Spleen (tissue), 13 donors: ENCODE data around the gene MIA3. TPM values are rescaled to one million over a fixed set of nuclear protein-coding genes. Genes with fewer than 3 reads are reported as not detected.
A peak's percentile ranks its signal among the peaks of the same experiment; 100 is the strongest.

ENCODE experiments used
- DNase-seq: peaks from one replicate; pipeline ENCODE4 v3.0.0-alpha.2; 2020
- H3K27ac ChIP-seq, 8 donors: fragments of 200-600 bp; sonication (generic) in 7 of 8; 1 replicate in 4 of 8; 2 replicates in 4 of 8; pipeline versions ENCODE4 v1.5.0 to v1.8.0; 2016 to 2021; ENCODE audit warnings: inconsistent platforms in 4 of 8, mild to moderate bottlenecking in 4 of 8, moderate library complexity in 1 of 8
- H3K27me3 ChIP-seq, 7 donors: fragments of 200-600 bp; sonication (generic) in 6 of 7; replicated peaks in 1 of 7; 1 replicate in 4 of 7; 2 replicates in 3 of 7; pipeline versions ENCODE4 v1.5.0 to v1.8.0; 2016 to 2021; ENCODE audit warnings: inconsistent platforms in 3 of 7, mild to moderate bottlenecking in 1 of 7
- H3K36me3 ChIP-seq, 6 donors: fragments of 200-600 bp; sonication (generic) in 5 of 6; 1 replicate in 4 of 6; 2 replicates in 2 of 6; pipeline versions ENCODE4 v1.5.0 to v1.8.0; 2016 to 2021; ENCODE audit warnings: inconsistent platforms in 2 of 6
- H3K4me1 ChIP-seq, 6 donors: fragments of 200-600 bp; sonication (generic) in 5 of 6; 1 replicate in 3 of 6; 2 replicates in 3 of 6; pipeline versions ENCODE4 v1.5.0 to v1.8.0; 2016 to 2021; ENCODE audit warnings: inconsistent platforms in 3 of 6
- H3K4me3 ChIP-seq, 8 donors: fragments of 200-600 bp; sonication (generic) in 7 of 8; 1 replicate in 4 of 8; 2 replicates in 4 of 8; pipeline versions ENCODE4 v1.5.0 to v1.8.0; 2016 to 2021; ENCODE audit warnings: inconsistent platforms in 4 of 8, mild to moderate bottlenecking in 4 of 8, moderate library complexity in 2 of 8
- H3K9me3 ChIP-seq, 8 donors: fragments of 200-600 bp; sonication (generic) in 7 of 8; 1 replicate in 4 of 8; 2 replicates in 4 of 8; pipeline versions ENCODE4 v1.5.0 to v1.8.0; 2016 to 2021; ENCODE audit warnings: inconsistent platforms in 4 of 8
- POLR2A ChIP-seq, 3 donors: fragments of 450-650 bp; IDR thresholded peaks; one replicate each; pipeline ENCODE4 v1.5.1; 2017; ENCODE audit warnings: antibody characterized with exemption in 3 of 3, mild to moderate bottlenecking in 1 of 3
- POLR2AphosphoS5 ChIP-seq, 3 donors: sonication (generic); formaldehyde crosslinking; IDR thresholded peaks; one replicate each; pipeline ENCODE4 v1.5.1; 2017; ENCODE audit warnings: antibody characterized with exemption in 3 of 3
- WGBS, 5 donors: extraction: QIAGEN DNeasy Blood & Tissue Kit in 3 of 5; methylation state at CpG; one replicate each; pipeline versions ENCODE4 v1.1.5 to v1.1.7; 2013 to 2018; 5-methylcytosine and 5-hydroxymethylcytosine counted together
- intact Hi-C: fragments of 100-400 bp; cut with DNase I; formaldehyde crosslinking; loops from one replicate; pipeline ENCODE4 v1.15.0; 2023; ENCODE audit warnings: low total_unique reads
- long read RNA-seq, 2 donors: transcript quantifications; one replicate each; lab custom pipeline, GENCODE V29; 2026
- polyA plus RNA-seq, 3 donors: library from polyadenylated mRNA; stranded (reverse); fragments of 200-250 nt; gene quantifications; one replicate each; pipeline ENCODE4 v1.2.1, GENCODE V29; 2013
- total RNA-seq, 7 donors: library from RNA; depleted of rRNA in 3 of 7; stranded (reverse); fragments of >200 nt in 3 of 7; fragmentation: NEBNext Ultra II Directional in 4 of 7; extraction: Animal tissue kit (Norgen Biotek cat#: 25700) in 4 of 7; gene quantifications; one replicate each; pipeline versions ENCODE4 v1.1.0 to v1.2.1, GENCODE V29; 2016 to 2021
- TF ChIP-seq, protein P1 (sequence below), 11 experiments: fragments of 200-600 bp in 7 of 11; fragments of 450-650 bp in 4 of 11; sonication (generic) in 4 of 11; IDR thresholded peaks in 8 of 11; conservative IDR thresholded peaks in 3 of 11; 1 replicate in 7 of 11; 2 replicates in 4 of 11; pipeline versions ENCODE4 v1.4.0 to v1.8.0; 2016 to 2021; ENCODE audit warnings: antibody characterized with exemption in 11 of 11, inconsistent platforms in 4 of 11, mild to moderate bottlenecking in 1 of 11
- donor health status: healthy with polysubstance abuse.
- donor health status: DM: no; HTN: no; CAD: no; lungs with moderate emphysema.
- donor health status: DM: no; HTN: no; CAD: no.
- donor health status: Bipolar disorder and iron deficiency.
- donor health status: healthy.
- donor health status: DM: no; HTN: no; CAD: no.
- donor health status: DM: yes; HTN: yes; CAD: no.

Gene MIA3, protein sequence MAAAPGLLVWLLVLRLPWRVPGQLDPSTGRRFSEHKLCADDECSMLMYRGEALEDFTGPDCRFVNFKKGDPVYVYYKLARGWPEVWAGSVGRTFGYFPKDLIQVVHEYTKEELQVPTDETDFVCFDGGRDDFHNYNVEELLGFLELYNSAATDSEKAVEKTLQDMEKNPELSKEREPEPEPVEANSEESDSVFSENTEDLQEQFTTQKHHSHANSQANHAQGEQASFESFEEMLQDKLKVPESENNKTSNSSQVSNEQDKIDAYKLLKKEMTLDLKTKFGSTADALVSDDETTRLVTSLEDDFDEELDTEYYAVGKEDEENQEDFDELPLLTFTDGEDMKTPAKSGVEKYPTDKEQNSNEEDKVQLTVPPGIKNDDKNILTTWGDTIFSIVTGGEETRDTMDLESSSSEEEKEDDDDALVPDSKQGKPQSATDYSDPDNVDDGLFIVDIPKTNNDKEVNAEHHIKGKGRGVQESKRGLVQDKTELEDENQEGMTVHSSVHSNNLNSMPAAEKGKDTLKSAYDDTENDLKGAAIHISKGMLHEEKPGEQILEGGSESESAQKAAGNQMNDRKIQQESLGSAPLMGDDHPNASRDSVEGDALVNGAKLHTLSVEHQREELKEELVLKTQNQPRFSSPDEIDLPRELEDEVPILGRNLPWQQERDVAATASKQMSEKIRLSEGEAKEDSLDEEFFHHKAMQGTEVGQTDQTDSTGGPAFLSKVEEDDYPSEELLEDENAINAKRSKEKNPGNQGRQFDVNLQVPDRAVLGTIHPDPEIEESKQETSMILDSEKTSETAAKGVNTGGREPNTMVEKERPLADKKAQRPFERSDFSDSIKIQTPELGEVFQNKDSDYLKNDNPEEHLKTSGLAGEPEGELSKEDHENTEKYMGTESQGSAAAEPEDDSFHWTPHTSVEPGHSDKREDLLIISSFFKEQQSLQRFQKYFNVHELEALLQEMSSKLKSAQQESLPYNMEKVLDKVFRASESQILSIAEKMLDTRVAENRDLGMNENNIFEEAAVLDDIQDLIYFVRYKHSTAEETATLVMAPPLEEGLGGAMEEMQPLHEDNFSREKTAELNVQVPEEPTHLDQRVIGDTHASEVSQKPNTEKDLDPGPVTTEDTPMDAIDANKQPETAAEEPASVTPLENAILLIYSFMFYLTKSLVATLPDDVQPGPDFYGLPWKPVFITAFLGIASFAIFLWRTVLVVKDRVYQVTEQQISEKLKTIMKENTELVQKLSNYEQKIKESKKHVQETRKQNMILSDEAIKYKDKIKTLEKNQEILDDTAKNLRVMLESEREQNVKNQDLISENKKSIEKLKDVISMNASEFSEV (N-terminal part only)
- 10 to 100 TPM; 41.6 to 68.8 (median 56.5) TPM for total RNA-seq
- 10 to 100 TPM; 25.4 to 31.8 (median 26.0) TPM for polyA plus RNA-seq
- long read RNA-seq, donor 1, transcript MIA3-210 (2 exons, 401 nt): major isoform, 5 of 62 reads
- long read RNA-seq, donor 1, partial matches to known transcripts: 30 of 62 reads
- long read RNA-seq, donor 1, other reads (novel, unspliced or antisense): 25 of 62 reads
- long read RNA-seq, donor 2, partial matches to known transcripts: 0 of 2 reads
- long read RNA-seq, donor 2, other reads (novel, unspliced or antisense): 0 of 2 reads

DNA sequence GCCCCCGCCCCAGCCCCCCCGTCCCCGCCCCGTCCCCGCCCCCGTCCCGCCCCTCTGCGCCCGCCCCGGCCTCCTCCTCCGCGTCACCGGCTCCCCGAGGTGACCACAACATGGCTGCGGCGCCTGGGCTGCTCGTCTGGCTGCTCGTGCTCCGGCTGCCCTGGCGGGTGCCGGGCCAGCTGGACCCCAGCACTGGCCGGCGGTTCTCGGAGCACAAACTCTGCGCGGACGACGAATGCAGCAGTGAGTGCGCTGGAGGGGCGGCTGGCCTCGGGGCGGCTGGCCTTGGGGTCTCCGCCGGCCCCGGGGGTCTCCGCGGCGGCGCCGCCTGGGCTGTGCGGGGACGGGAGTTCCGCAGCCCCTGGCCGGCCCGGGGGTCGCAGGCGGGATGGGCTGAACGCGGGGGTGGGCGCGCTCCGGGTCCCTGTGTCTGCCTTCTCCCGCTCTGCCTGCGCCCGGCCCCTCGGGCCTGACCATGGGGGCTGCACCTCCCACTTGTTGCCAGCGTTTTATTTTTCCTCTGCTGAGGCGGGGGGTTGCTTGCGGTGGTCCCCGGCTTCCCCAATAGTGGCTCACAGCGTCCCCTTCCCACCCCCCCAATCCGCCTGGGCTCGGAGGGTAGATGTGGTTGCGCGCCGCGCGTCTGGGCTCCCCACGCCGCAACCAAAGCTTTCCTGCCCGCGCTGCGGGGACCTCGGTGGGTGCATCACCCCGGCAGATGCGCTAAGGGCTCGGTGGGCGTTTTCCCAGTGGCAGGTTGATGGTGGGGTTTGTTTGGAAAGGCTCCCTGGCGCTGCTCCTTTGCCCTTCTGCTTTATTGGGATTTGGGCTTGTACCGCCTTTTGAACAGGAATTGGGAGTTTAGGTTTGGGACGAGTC, at the start of gene MIA3:
MIA3 (plus strand) TSS at position 97 of the 879 bp plus-strand sequence; CDS start at position 111, 14 bp downstream.
- intact Hi-C loops: no loop called here
- DNase-seq: peak; percentile 97
- peak in 2 of 3 donors; percentile 71 to 76 for TF ChIP-seq POLR2AphosphoS5 (IDR thresholded peaks at IDR 0.05)
- TF ChIP-seq, protein P1, sequence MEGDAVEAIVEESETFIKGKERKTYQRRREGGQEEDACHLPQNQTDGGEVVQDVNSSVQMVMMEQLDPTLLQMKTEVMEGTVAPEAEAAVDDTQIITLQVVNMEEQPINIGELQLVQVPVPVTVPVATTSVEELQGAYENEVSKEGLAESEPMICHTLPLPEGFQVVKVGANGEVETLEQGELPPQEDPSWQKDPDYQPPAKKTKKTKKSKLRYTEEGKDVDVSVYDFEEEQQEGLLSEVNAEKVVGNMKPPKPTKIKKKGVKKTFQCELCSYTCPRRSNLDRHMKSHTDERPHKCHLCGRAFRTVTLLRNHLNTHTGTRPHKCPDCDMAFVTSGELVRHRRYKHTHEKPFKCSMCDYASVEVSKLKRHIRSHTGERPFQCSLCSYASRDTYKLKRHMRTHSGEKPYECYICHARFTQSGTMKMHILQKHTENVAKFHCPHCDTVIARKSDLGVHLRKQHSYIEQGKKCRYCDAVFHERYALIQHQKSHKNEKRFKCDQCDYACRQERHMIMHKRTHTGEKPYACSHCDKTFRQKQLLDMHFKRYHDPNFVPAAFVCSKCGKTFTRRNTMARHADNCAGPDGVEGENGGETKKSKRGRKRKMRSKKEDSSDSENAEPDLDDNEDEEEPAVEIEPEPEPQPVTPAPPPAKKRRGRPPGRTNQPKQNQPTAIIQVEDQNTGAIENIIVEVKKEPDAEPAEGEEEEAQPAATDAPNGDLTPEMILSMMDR (IDR thresholded peaks at IDR 0.05 in 8 of 11, conservative IDR thresholded peaks at IDR 0.05 in 3 of 11): no peak

DNA sequence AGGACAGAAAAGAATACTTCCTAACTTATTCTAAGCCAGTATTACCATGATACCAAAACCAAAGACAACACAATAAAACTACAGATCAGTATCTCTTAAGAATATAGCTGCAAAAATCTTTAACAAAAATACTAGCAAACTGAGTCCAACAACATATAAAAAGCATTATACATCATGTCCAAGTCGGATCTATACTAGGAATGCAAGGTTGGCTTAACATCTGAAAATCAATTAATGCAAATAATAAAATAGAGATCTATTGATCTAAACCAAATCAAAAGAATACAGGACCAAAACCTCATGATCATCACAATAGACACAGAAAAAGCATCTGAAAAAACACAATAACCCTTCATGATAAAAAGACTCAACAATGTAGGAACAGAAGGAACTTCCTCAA, 47.1 kb upstream of the MIA3 start:
- 97 to 100% (median 98%) methylated on average over 1 of the region's 1 CpG for WGBS, 5 donors

More for the DNA sequence above, at the start of gene MIA3:
- H3K27me3 ChIP-seq: peaks cover 0 to 6% (median 0%) of the 10 kb centered on the region in 7 donors
- H3K36me3 ChIP-seq: peaks cover 0 to 21% (median 15%) of the 10 kb centered on the region in 6 donors
- H3K4me1 ChIP-seq: peaks cover 10 to 33% (median 17%) of the 10 kb centered on the region in 6 donors
- H3K27ac ChIP-seq: peak within 1 kb of the TSS; percentile 51 to 91 (median 87)
- H3K9me3 ChIP-seq: no peaks in the 10 kb centered on the region
- peak within 1 kb of the TSS; percentile 93 to 99 (median 96) for H3K4me3 ChIP-seq
- 0 to 2% (median 1%) methylated on average over 17 to 80 of the region's 81 CpGs for WGBS, 5 donors

More for the DNA sequence above, 47.1 kb upstream of the MIA3 start:
- TF ChIP-seq, protein P1 (IDR thresholded peaks at IDR 0.05 in 8 of 11, conservative IDR thresholded peaks at IDR 0.05 in 3 of 11): no peak
- TF ChIP-seq POLR2A (IDR thresholded peaks at IDR 0.05): no peak
- no peak for TF ChIP-seq POLR2AphosphoS5 (IDR thresholded peaks at IDR 0.05)
- Histone ChIP-seq H3K36me3 (peaks cover 2 to 98% (median 36%) of the 10 kb centered on the region in 6 donors), H3K4me3 (no peak overlapping the region), H3K27ac (no peak overlapping the region), H3K27me3 (no peaks in the 10 kb centered on the region), H3K4me1 (peaks cover 0 to 9% (median 0%) of the 10 kb centered on the region in 6 donors), H3K9me3 (peaks cover 0 to 11% (median 5%) of the 10 kb centered on the region in 8 donors)
- intact Hi-C loops: no loop called here
- no peak for DNase-seq
